ENCODE results near the gene ADPRHL1. TPM values are rescaled to one million over a fixed set of nuclear protein-coding genes. Genes with fewer than 3 reads are reported as not detected.

Gene ADPRHL1
- total and polyA plus RNA-seq, 7 donors = 1.2 to 7.8 (median 4.2) TPM

- Histone ChIP-seq H3K9me3 (no peaks in the 10 kb centered on the region), H3K27ac (no peak overlapping the region), H3K36me3 (no peaks in the 10 kb centered on the region), H3K27me3 (no peaks in the 10 kb centered on the region), H3K4me1 (peaks cover 0 to 18% (median 16%) of the 10 kb centered on the region in 4 donors), H3K4me3 (no peak overlapping the region)
- 84 to 85% methylated on average over 11 of the region's 11 CpGs for WGBS, 2 donors
- TF ChIP-seq EP300 (IDR thresholded peaks at IDR 0.05) = no peak
- TF ChIP-seq POLR2AphosphoS5 (IDR thresholded peaks at IDR 0.05) = no peak
- TF ChIP-seq, protein P1, sequence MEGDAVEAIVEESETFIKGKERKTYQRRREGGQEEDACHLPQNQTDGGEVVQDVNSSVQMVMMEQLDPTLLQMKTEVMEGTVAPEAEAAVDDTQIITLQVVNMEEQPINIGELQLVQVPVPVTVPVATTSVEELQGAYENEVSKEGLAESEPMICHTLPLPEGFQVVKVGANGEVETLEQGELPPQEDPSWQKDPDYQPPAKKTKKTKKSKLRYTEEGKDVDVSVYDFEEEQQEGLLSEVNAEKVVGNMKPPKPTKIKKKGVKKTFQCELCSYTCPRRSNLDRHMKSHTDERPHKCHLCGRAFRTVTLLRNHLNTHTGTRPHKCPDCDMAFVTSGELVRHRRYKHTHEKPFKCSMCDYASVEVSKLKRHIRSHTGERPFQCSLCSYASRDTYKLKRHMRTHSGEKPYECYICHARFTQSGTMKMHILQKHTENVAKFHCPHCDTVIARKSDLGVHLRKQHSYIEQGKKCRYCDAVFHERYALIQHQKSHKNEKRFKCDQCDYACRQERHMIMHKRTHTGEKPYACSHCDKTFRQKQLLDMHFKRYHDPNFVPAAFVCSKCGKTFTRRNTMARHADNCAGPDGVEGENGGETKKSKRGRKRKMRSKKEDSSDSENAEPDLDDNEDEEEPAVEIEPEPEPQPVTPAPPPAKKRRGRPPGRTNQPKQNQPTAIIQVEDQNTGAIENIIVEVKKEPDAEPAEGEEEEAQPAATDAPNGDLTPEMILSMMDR (IDR thresholded peaks at IDR 0.05) = no peak
- TF ChIP-seq POLR2A (IDR thresholded peaks at IDR 0.05) = no peak
- intact Hi-C loops (cut with DNase I) = no loop called here
- no peak for DNase-seq
Observed at GRCh38 chr13:113423520-113424163, 29.6 kb downstream of the ADPRHL1 start.

DNA sequence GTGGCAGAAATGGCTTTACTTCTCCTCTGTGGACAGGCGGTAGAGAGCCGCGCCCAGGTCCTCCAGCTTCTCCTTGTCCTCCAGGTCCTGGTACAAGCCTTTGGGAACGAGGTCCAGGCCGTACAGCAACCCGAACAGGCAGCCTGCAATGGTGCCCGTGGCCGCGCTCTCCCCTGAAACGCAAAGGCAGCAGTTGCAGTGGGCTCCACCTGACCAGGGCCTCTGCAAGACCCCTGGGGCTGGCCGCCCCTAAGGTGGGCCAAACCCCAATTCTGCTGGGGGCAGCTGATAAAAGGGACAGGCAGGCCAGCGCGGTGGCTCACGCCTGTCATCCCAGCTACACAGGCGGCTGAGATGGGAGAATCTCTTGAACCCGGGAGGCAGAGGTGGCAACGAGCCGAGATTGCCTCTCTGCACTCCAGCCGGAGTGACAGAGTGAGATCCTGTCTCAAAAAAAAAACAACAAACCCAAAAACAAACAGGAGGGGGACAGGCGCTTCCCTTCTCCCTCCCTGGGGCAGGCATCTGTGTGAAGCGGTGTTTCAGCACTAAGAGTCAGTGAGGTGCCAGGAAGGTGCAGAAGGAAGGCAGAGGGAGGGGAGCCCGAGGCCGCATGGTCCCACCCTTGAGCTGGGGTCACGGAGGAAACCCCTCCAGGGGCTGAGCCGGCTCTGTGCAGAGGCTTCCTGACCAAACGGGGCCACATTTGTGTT lies 30.3 kb downstream of the ADPRHL1 start:
- Histone ChIP-seq H3K9me3 (no peaks in the 10 kb centered on the region), H3K27me3 (no peaks in the 10 kb centered on the region), H3K4me3 (no peak overlapping the region), H3K36me3 (no peaks in the 10 kb centered on the region), H3K27ac (peak overlapping the region; percentile 71 to 77 (median 76)), H3K4me1 (peaks cover 0 to 18% (median 16%) of the 10 kb centered on the region in 4 donors)
- DNase-seq = no peak
- intact Hi-C loops (cut with DNase I) = no loop called here
- WGBS, 2 donors = 85 to 89% methylated on average over 26 of the region's 26 CpGs
- no peak for TF ChIP-seq EP300 (IDR thresholded peaks at IDR 0.05)
- TF ChIP-seq POLR2AphosphoS5 (IDR thresholded peaks at IDR 0.05) = no peak
- TF ChIP-seq, protein P1 (IDR thresholded peaks at IDR 0.05) = no peak
- no peak for TF ChIP-seq POLR2A (IDR thresholded peaks at IDR 0.05)

- peak overlapping the region; percentile 71 to 77 (median 76) for H3K27ac ChIP-seq
- H3K4me3 ChIP-seq = peak overlapping the region in 3 of 4 donors; percentile 3 to 8 (median 7)
- peak; percentile 83 for DNase-seq
Observed at GRCh38 chr13:113421673-113422270, 31.5 kb downstream of the ADPRHL1 start.

GRCh38 chr13:113420833-113421600 lies 32.3 kb downstream of the ADPRHL1 start:
- 40 to 66% methylated on average over 36 to 38 of the region's 38 CpGs for WGBS, 2 donors
- H3K27ac ChIP-seq = peak overlapping the region; percentile 71 to 77 (median 76)
- TF ChIP-seq, protein P1 (IDR thresholded peaks at IDR 0.05) = no peak
- TF ChIP-seq POLR2A (IDR thresholded peaks at IDR 0.05) = no peak
- no peak for TF ChIP-seq POLR2AphosphoS5 (IDR thresholded peaks at IDR 0.05)
- intact Hi-C loops (cut with DNase I) = no loop called here
- no peaks in the 10 kb centered on the region for H3K9me3 ChIP-seq
- peaks cover 0 to 18% (median 16%) of the 10 kb centered on the region in 4 donors for H3K4me1 ChIP-seq
- DNase-seq = no peak
- H3K36me3 ChIP-seq = no peaks in the 10 kb centered on the region
- H3K4me3 ChIP-seq = no peak overlapping the region
- H3K27me3 ChIP-seq = no peaks in the 10 kb centered on the region

More at GRCh38 chr13:113421673-113422270, 31.5 kb downstream of the ADPRHL1 start:
- Histone ChIP-seq H3K4me1 (peaks cover 0 to 18% (median 16%) of the 10 kb centered on the region in 4 donors), H3K9me3 (no peaks in the 10 kb centered on the region), H3K27me3 (no peaks in the 10 kb centered on the region), H3K36me3 (no peaks in the 10 kb centered on the region)
- intact Hi-C loops (cut with DNase I) = no loop called here
- TF ChIP-seq POLR2A (IDR thresholded peaks at IDR 0.05) (no peak), POLR2AphosphoS5 (IDR thresholded peaks at IDR 0.05) (peak in 2 of 4 donors; percentile 9 to 12)
- 77 to 84% methylated on average over 15 of the region's 15 CpGs for WGBS, 2 donors

Data from sigmoid colon (tissue), 7 donors.